Activated CD4-positive, alpha-beta memory T cell treated with anti-CD3 and anti-CD28 coated beads for 36 hours (primary cell): Measurements from ENCODE around the gene TAP2. TPM values are rescaled to one million over a fixed set of nuclear protein-coding genes. Genes with fewer than 3 reads are reported as not detected.
A peak's percentile ranks its signal among the peaks of the same experiment; 100 is the strongest.

ENCODE experiments used
- CTCF ChIA-PET: fragments of 350-600 bp; sonication (Branson Sonifier 250); formaldehyde crosslinking; loops from one replicate; lab custom pipeline; 2021; ENCODE audit warnings: antibody characterized with exemption, inconsistent platforms; lab: Charles Lee
- POLR2A ChIA-PET: fragments of 350-600 bp; sonication (Branson Sonifier 250); formaldehyde crosslinking; loops from one replicate; lab custom pipeline; 2021; ENCODE audit warnings: antibody characterized with exemption; lab: Charles Lee
- DNase-seq: peaks from one replicate; pipeline ENCODE4 v3.0.0-alpha.2; 2020
- H3K27ac Mint-ChIP-seq: one replicate; pipeline ENCODE4 v1.8.0; 2021; ENCODE audit warnings: mixed read lengths
- H3K27me3 Mint-ChIP-seq: one replicate; pipeline ENCODE4 v1.8.0; 2021; ENCODE audit warnings: mixed read lengths
- H3K36me3 Mint-ChIP-seq: one replicate; pipeline ENCODE4 v1.8.0; 2021; ENCODE audit warnings: mixed read lengths
- H3K4me1 Mint-ChIP-seq: one replicate; pipeline ENCODE4 v1.8.0; 2021; ENCODE audit warnings: low read depth, mixed read lengths
- H3K4me3 Mint-ChIP-seq: one replicate; pipeline ENCODE4 v1.8.0; 2021; ENCODE audit warnings: mild to moderate bottlenecking, mixed read lengths
- H3K9me3 Mint-ChIP-seq: one replicate; pipeline ENCODE4 v1.8.0; 2021; ENCODE audit warnings: mixed read lengths
- intact Hi-C: fragments of 100-400 bp; cut with micrococcal nuclease; formaldehyde crosslinking; loops from one replicate; pipeline ENCODE4 v1.15.1; 2023
- total RNA-seq, 2 experiments: library from RNA; stranded (reverse); gene quantifications; one replicate each; pipeline ENCODE4 v1.2.3, GENCODE V29; 2021

Gene TAP2
- total RNA-seq, 2 experiments from 2014 or later: 134 to 143 TPM

DNA sequence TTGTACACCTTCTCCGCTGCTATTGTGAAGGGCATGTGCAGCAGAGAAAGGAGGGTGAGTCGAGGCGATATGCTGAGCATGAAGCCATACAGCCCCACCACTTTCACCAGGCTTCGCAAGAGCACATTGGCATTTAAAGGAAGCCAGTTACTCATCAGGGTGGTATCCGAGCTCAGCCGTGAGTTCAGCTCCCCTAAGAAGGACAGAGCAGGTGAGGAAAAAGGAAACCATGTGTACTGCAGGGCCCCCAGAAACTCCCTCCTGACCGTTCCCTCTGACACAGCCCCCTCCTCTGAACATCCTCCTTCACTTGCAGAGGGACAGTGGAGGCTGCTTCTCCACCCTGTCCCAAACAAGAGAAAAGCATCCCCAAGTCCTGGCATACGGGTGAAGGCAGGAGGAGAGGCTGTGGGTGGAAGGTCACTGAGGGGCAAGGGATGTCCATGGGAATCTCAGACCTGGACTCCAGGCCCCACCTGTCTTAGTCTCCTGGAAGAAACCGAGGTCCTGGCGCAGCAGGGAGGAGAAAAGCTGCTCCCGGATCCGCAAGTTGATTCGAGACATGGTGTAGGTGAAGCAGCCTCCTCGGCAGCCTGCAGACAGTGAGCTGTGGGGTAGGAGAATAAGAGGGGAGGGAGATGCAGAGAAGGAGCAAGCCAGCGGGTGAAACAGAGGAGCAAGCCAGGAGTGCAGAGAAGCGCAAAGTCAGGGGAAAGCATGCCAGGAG is 3.2 kb downstream of the TAP2 start:
- H3K4me1 Mint-ChIP-seq: peaks cover 67% of the 10 kb centered on the region
- intact Hi-C loops: no loop called here
- H3K36me3 Mint-ChIP-seq: peaks cover 73% of the 10 kb centered on the region
- H3K27me3 Mint-ChIP-seq: no peaks in the 10 kb centered on the region
- POLR2A ChIA-PET: interaction anchor here (0.7 kb wide), 1 partner anchor 18 kb away, joined by 3 read pairs; the partner anchor contains the start of genes PSMB9 and TAP1
- peak overlapping the region; percentile 8 for H3K27ac Mint-ChIP-seq
- no peak for DNase-seq
- no peaks in the 10 kb centered on the region for H3K9me3 Mint-ChIP-seq
- peak overlapping the region; percentile 73 for H3K4me3 Mint-ChIP-seq
- CTCF ChIA-PET: interaction anchor here (0.7 to 4.2 kb wide), 3 partner anchors 9 to 33 kb away, joined by 3 to 19 read pairs (median 4); partner anchors contain the start of gene TAP1

DNA sequence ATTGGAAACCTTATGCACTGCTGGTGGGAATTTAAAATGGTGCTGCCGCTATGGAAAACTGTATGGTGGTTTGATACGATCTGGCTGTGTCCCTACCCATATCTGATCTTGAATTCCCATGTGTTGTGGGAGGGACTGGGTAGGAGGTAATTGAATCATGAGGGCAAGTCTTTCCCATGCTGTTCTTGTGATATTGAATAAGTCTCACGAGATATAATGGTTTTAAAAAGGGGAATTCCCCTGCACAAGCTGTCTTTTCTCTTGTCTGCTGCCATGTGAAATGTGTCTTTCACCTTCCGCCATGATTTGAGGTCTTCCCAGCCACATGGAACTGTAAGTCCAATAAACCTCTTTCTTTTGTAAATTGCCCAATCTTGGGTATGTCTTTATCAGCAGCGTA is 4.9 kb downstream of the TAP2 start:
- Mint-ChIP-seq H3K27me3 (no peaks in the 10 kb centered on the region), H3K27ac (peak overlapping the region; percentile 8), H3K9me3 (no peaks in the 10 kb centered on the region), H3K4me3 (peak overlapping the region; percentile 21), H3K4me1 (peaks cover 62% of the 10 kb centered on the region), H3K36me3 (peaks cover 84% of the 10 kb centered on the region)
- intact Hi-C loops: no loop called here
- no peak for DNase-seq
- POLR2A ChIA-PET: interaction anchor here (0.7 to 1.6 kb wide), 2 partner anchors 11 to 138 kb away, joined by 3 to 4 read pairs; no protein-coding TSS in a partner anchor
- CTCF ChIA-PET: interaction anchor here (4.2 kb wide), 1 partner anchor 35 kb away, joined by 19 read pairs; no protein-coding TSS in a partner anchor

DNA sequence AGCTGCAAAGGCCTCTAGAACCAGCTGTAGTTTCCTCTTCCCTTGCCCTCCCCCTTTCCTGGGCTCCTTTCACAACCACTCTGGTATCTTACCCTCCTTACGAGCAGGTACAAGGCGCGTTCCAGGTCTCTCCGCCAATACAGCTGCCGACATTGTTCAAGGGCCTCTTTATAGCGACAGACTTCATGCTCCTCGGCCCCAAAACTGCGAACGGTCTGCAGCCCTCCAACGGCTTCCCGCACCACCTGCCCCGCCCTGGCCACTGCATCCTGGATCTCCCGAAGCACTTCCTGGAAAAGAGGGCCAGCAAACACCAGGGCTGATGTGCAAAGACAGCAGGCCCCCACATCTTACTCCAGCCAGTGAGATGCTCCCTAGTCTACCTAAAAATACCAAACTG is 6.0 kb downstream of the TAP2 start:
- Mint-ChIP-seq H3K36me3 (peaks cover 89% of the 10 kb centered on the region), H3K4me1 (peaks cover 70% of the 10 kb centered on the region), H3K27ac (no peak overlapping the region), H3K9me3 (no peaks in the 10 kb centered on the region), H3K4me3 (no peak overlapping the region), H3K27me3 (no peaks in the 10 kb centered on the region)
- ChIA-PET POLR2A (no interaction called here), CTCF (interaction anchor here (4.2 kb wide), 1 partner anchor 36 kb away, joined by 19 read pairs; no protein-coding TSS in a partner anchor)
- no peak for DNase-seq
- intact Hi-C loops: no loop called here

DNA sequence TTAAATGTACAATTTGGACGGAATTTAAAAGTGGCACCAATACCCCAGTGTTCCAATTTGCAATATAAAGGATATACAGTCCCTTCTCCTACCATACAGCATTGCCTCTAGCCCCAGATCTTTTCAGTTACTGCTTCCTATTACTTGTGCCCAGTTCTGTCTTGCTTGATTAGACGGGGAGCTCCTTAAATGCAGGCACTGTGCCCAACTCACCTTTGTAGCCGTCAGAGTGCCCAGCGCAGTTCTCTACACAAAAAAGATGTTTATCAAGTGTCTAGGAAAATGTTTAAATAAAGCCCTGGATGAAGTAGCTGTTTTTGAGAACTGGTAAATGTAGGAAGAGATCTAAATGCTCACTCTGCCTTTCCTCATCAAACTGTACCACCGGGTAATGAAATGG is 7.6 kb downstream of the TAP2 start:
- peaks cover 78% of the 10 kb centered on the region for H3K36me3 Mint-ChIP-seq
- H3K4me3 Mint-ChIP-seq: no peak overlapping the region
- no peak overlapping the region for H3K27ac Mint-ChIP-seq
- DNase-seq: no peak
- no peaks in the 10 kb centered on the region for H3K9me3 Mint-ChIP-seq
- intact Hi-C loops: no loop called here
- no peaks in the 10 kb centered on the region for H3K27me3 Mint-ChIP-seq
- POLR2A ChIA-PET: no interaction called here
- CTCF ChIA-PET: no interaction called here
- peaks cover 68% of the 10 kb centered on the region for H3K4me1 Mint-ChIP-seq

DNA sequence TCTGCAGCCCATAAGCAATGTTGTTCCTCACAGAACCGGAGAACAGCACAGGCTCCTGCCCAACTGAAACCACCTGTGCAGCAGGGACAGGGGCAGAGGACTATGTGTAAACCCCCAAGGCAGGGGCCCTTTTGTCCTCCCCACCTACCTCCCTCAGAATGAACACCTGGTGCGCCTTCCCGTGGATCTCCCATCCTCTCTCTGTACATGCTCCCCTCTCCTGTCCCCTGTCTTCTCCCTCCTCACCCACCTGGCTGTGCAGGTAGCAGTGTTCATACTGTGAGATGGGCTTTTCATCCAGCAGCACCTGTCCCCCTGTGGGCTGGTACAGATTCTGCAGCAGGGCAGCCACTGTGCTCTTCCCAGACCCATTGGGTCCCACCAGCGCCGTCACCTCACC is 8.5 kb downstream of the TAP2 start:
- Mint-ChIP-seq H3K27ac (no peak overlapping the region), H3K4me3 (no peak overlapping the region), H3K27me3 (no peaks in the 10 kb centered on the region), H3K4me1 (peaks cover 59% of the 10 kb centered on the region), H3K9me3 (no peaks in the 10 kb centered on the region), H3K36me3 (peaks cover 69% of the 10 kb centered on the region)
- ChIA-PET CTCF (no interaction called here), POLR2A (no interaction called here)
- DNase-seq: no peak
- intact Hi-C loops: no loop called here

DNA sequence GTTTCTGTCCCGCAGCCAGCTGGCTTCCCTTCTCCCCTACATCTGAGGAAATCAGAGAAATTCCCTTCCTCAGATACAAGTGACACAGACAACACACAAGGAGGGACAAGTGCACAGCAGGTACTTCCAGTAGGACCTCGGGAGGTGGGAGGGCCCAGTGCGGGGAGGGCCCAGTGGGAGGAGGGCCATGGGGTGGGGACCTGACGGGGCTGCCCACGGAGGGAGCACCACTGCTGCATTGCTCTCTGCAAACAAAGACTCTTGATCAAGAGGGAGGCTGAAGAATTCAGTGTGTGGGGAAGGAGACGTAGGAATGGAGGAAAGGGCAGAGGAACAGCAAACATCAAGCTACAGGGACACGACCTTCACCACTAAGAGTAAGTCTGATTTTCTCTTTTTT is 9.0 kb downstream of the TAP2 start:
- Mint-ChIP-seq H3K4me3 (no peak overlapping the region), H3K9me3 (no peaks in the 10 kb centered on the region), H3K36me3 (peaks cover 63% of the 10 kb centered on the region), H3K27ac (no peak overlapping the region), H3K4me1 (peaks cover 53% of the 10 kb centered on the region), H3K27me3 (no peaks in the 10 kb centered on the region)
- intact Hi-C loops: no loop called here
- DNase-seq: no peak
- POLR2A ChIA-PET: interaction anchor here (2.6 kb wide), 1 partner anchor 8 kb away, joined by 11 read pairs; the partner anchor contains the start of gene TAP2
- CTCF ChIA-PET: interaction anchor here (1.1 to 4.6 kb wide), 3 partner anchors 9 to 39 kb away, joined by 3 to 41 read pairs (median 24); partner anchors contain the start of genes PSMB9, TAP1 and TAP2

DNA sequence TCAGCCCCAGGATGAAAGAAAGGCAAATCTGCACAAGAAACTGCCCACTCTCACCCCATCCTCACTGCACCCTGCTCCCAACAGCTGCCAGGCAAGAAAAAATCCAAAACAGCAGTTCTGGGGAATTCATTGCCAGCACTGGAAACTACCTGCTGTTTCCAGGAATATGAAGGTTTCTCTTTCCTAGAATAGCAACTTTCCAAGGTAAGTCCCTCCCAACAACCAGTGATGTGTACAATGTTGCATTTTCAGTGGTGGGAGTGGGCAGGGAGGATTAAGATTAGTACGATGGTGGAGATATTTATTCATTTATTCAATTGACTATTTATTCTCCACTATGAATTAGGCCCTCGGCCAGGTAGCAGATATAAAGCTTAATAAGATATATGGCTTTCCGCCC is 11.5 kb downstream of the TAP2 start:
- H3K36me3 Mint-ChIP-seq: peaks cover 43% of the 10 kb centered on the region
- POLR2A ChIA-PET: interaction anchor here (0.9 to 2.6 kb wide), 5 partner anchors 11 to 30 kb away, joined by 3 to 11 read pairs (median 4); partner anchors contain the start of genes PSMB9, TAP1 and TAP2
- no peak for DNase-seq
- intact Hi-C loops: no loop called here
- peaks cover 32% of the 10 kb centered on the region for H3K4me1 Mint-ChIP-seq
- CTCF ChIA-PET: interaction anchor here (1.4 to 4.6 kb wide), 7 partner anchors 11 to 157 kb away, joined by 3 to 41 read pairs (median 6); partner anchors contain the start of genes PSMB9, TAP1 and TAP2
- no peak overlapping the region for H3K4me3 Mint-ChIP-seq
- no peaks in the 10 kb centered on the region for H3K27me3 Mint-ChIP-seq
- peak overlapping the region; percentile 56 for H3K27ac Mint-ChIP-seq
- no peaks in the 10 kb centered on the region for H3K9me3 Mint-ChIP-seq

DNA sequence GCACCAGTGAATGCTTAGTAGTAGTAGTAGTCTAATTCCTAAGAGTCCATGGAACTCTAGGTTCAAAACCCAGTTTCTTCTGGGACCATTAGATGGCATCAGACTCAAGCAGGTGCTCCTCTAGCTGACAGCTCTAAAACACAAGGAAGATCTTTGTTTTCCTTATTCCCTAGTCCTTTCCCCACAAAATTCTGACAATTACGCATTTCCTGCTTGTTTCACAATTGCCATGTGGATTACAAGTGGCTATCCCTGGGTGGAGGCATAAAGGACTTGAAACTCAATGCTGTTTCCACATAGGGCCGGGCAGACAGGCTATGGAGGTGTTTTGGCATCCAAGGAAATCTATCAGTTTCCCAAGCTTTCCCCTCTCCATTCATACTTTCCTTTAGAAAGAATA is 12.6 kb downstream of the TAP2 start:
- H3K27me3 Mint-ChIP-seq: no peaks in the 10 kb centered on the region
- H3K4me3 Mint-ChIP-seq: no peak overlapping the region
- ChIA-PET CTCF (interaction anchor here (1.1 to 4.6 kb wide), 7 partner anchors 9 to 127 kb away, joined by 3 to 41 read pairs (median 5); partner anchors contain the start of genes HLA-DMA, PSMB9, TAP1 and TAP2), POLR2A (interaction anchor here (0.9 kb wide), 1 partner anchor 31 kb away, joined by 3 read pairs; no protein-coding TSS in a partner anchor)
- H3K36me3 Mint-ChIP-seq: peaks cover 33% of the 10 kb centered on the region
- peaks cover 32% of the 10 kb centered on the region for H3K4me1 Mint-ChIP-seq
- H3K27ac Mint-ChIP-seq: no peak overlapping the region
- intact Hi-C loops: no loop called here
- DNase-seq: no peak
- no peaks in the 10 kb centered on the region for H3K9me3 Mint-ChIP-seq

DNA sequence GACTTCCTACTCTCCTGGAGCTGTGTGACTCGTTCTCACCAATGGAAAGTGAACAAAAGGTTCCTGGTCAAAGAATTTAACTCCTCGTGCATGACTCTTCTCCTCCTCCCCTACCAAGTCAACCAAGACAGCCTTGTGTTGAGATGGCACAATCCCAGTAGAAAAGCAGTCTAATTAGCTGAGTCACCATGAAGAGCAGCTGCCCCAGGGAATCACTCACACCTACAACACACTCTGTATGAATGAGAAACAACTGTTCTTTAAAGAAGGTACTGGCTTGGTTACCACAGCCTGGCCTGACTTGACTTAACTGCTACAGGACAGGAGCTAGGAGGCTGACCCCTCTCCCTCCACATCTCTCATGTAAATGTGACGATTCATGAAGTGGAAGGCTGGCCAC is 18.8 kb downstream of the TAP2 start:
- Mint-ChIP-seq H3K4me3 (no peak overlapping the region), H3K9me3 (no peaks in the 10 kb centered on the region), H3K27me3 (no peaks in the 10 kb centered on the region), H3K36me3 (no peaks in the 10 kb centered on the region), H3K27ac (no peak overlapping the region), H3K4me1 (no peaks in the 10 kb centered on the region)
- POLR2A ChIA-PET: no interaction called here
- DNase-seq: no peak
- CTCF ChIA-PET: interaction anchor here (0.6 to 3.3 kb wide), 3 partner anchors 18 to 566 kb away, joined by 3 to 12 read pairs (median 11); partner anchors contain the start of gene TAP2
- intact Hi-C loops: no loop called here

DNA sequence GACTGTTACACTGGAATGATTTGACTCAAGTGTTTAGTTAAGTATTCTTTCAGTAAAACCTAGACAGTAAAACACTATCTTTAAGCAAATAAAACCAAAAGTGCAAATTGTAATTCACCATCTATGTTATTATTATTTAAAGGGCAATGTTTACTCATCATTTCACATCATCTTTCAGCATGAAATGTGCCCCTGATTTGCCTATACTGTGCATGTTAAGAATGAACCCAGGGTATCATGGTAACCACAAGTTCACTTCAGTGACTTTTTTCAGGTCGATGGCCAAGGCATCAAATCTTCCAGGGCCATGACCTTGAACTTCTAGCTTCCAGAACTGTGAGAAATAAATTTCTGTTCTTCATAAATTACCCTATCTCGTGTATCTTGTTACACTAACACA is 19.7 kb downstream of the TAP2 start:
- no peak for DNase-seq
- H3K4me1 Mint-ChIP-seq: no peaks in the 10 kb centered on the region
- POLR2A ChIA-PET: no interaction called here
- no peaks in the 10 kb centered on the region for H3K36me3 Mint-ChIP-seq
- CTCF ChIA-PET: interaction anchor here (0.9 to 2.1 kb wide), 2 partner anchors 19 to 49 kb away, joined by 3 to 11 read pairs; partner anchors contain the start of gene TAP2
- H3K4me3 Mint-ChIP-seq: no peak overlapping the region
- intact Hi-C loops: no loop called here
- H3K27ac Mint-ChIP-seq: no peak overlapping the region
- H3K27me3 Mint-ChIP-seq: no peaks in the 10 kb centered on the region
- H3K9me3 Mint-ChIP-seq: no peaks in the 10 kb centered on the region

DNA sequence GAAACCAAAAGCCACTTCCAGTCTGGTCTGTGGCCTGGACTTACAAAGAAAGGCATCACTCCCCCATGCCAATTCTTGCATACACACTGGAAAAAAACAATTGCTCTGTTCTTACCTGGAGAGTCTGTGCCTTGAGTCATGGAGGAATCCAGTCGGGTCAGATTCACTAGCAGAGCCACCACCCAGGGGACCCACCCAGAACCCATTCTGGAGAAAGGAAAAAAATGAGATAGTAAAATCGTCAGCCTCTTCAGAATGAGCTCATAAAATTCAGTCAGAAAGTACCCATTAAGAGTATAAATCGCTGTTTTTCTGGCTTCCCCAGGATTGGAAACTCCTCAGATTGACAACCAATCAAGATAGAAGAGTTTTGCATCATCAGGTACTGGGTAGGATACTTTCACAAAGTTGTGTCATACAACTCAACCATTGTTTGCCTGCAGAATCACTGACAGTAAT is 21.8 kb downstream of the TAP2 start, which contains the start of gene HLA-DOB:
HLA-DOB (minus strand) TSS at position 257 of the 459 bp plus-strand sequence; CDS start at position 206, 51 bp downstream.
- H3K4me1 Mint-ChIP-seq: no peaks in the 10 kb centered on the region
- H3K4me3 Mint-ChIP-seq: no peak within 1 kb of the TSS
- intact Hi-C loops: no loop called here
- no peaks in the 10 kb centered on the region for H3K27me3 Mint-ChIP-seq
- H3K9me3 Mint-ChIP-seq: no peaks in the 10 kb centered on the region
- no peak within 1 kb of the TSS for H3K27ac Mint-ChIP-seq
- no peak for DNase-seq
- no peaks in the 10 kb centered on the region for H3K36me3 Mint-ChIP-seq
- POLR2A ChIA-PET: no interaction called here
- CTCF ChIA-PET: interaction anchor here (0.6 kb wide), 1 partner anchor 132 kb away, joined by 3 read pairs; no protein-coding TSS in a partner anchor

DNA sequence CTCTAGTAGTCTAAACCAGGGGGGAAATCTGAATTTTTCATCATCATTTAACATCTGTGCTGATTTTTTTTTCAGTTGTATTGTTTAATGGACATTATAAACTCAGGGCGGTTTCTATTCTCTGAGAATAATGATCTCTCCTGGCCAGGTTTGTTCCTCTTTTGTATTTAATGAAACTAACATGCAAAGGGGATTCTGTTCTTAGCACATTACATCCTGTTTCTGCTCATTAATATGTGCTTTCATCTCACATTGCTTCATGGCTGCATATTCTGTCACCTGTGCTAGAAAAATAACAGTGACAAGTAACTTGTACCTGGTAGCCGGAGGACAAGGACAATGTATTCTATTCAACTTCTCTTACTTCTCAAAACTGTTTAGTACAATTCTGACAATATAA is 22.5 kb downstream of the TAP2 start:
- intact Hi-C loops: no loop called here
- POLR2A ChIA-PET: no interaction called here

More for the DNA sequence above, 22.5 kb downstream of the TAP2 start:
- H3K27ac Mint-ChIP-seq: no peak overlapping the region
- H3K9me3 Mint-ChIP-seq: no peaks in the 10 kb centered on the region
- H3K27me3 Mint-ChIP-seq: no peaks in the 10 kb centered on the region
- H3K36me3 Mint-ChIP-seq: no peaks in the 10 kb centered on the region
- H3K4me1 Mint-ChIP-seq: no peaks in the 10 kb centered on the region
- DNase-seq: no peak
- CTCF ChIA-PET: no interaction called here
- H3K4me3 Mint-ChIP-seq: no peak overlapping the region
